Renal cortical epithelial cell (primary cell): Measurements from ENCODE around the gene STX4. TPM values are rescaled to one million over a fixed set of nuclear protein-coding genes. Genes with fewer than 3 reads are reported as not detected.

Experiments
- DNase-seq: peaks from one replicate; pipeline ENCODE4 v3.0.0-alpha.2; 2011; ENCODE audit warnings: low read depth
- total RNA-seq: library from RNA; depleted of rRNA; stranded (reverse); fragments of >200 nt; gene quantifications from 2 replicates; pipeline ENCODE4 v1.2.3, GENCODE V29; 2014

Gene STX4
- total RNA-seq, 1 donor from 2014 or later, result 35.0 TPM

GRCh38 chr16:31083556-31083955, 50.2 kb downstream of the STX4 start:
- no peak for DNase-seq

GRCh38 chr16:31083981-31084380, 50.6 kb downstream of the STX4 start:
- DNase-seq, result no peak

- no peak for DNase-seq
Observed at GRCh38 chr16:31084584-31085302, 51.4 kb downstream of the STX4 start.

DNA sequence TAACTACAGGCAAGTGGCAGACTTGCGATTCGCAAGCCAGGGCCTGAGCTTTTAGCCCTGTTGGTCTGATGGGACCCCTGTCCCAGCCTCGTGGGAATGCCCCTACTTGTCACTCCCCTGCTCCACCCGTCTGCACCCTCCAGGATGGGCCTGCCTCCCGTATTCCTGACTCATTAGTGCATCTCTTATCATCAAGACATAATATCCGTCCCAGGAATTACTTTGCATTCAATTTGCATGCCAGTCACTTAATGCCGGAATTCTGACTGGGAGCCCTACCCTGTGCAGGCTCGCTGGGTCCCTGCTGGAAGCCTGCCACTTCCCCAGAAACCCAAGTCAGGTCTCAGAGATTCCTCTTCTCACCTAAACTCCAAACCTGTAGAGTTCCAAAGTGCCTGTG, 52.1 kb downstream of the STX4 start:
- DNase-seq, result no peak

- DNase-seq, result no peak
Observed at GRCh38 chr16:31085873-31086628, 52.7 kb downstream of the STX4 start.

DNA sequence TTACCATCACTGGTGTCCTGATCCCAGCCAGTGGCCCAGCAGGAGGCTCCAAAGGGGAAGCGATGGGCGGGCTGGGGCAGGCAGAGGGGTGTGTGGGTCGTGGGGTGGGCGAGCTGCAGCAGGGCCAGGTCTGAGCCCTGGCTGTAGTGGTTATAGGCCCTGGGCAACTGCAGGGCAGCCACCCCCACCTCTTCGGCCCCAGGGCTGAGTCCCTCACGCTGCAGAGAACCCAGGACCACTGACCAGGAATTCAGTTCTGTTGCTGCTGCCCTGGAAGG, 53.2 kb downstream of the STX4 start:
- no peak for DNase-seq

DNA sequence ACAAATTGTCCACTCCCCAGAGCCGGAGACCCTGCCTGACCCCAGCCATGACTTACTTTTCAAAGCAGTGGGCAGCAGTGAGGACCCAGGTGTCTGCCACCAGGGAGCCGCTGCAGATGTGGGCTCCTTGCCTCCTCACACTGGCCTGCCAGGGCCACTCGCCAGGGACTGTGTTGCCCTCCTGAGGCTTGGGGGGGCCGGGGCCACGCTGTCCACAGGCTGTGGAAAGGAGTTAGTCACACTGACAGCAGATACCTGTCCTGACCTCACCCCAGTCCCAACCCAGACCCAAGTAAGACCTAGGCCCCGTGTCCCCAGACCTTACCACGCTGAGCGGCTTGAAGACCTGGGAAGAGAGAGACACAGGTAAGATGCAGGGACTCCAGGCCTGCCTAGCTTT, 54.1 kb downstream of the STX4 start:
- no peak for DNase-seq

DNA sequence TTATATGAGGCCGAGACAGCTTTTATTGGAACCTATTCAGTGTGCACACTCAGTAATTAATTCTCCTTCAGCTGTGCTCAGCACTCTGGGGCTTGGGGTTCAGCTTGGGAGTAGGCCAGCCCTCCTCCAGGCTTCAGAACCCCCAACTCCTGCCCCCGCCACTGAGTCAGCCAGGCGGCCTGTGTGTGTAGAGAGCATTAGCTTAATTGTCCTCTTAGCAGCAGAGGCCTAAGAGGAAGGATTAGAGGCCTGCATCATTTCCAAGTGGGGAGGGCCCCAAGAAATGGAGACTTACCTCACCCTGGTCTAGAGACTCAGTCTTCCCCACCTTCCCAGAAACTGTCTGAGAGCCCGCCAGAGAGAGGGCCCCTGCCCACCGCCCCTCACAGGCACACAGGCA, 54.6 kb downstream of the STX4 start:
- DNase-seq, result no peak

DNA sequence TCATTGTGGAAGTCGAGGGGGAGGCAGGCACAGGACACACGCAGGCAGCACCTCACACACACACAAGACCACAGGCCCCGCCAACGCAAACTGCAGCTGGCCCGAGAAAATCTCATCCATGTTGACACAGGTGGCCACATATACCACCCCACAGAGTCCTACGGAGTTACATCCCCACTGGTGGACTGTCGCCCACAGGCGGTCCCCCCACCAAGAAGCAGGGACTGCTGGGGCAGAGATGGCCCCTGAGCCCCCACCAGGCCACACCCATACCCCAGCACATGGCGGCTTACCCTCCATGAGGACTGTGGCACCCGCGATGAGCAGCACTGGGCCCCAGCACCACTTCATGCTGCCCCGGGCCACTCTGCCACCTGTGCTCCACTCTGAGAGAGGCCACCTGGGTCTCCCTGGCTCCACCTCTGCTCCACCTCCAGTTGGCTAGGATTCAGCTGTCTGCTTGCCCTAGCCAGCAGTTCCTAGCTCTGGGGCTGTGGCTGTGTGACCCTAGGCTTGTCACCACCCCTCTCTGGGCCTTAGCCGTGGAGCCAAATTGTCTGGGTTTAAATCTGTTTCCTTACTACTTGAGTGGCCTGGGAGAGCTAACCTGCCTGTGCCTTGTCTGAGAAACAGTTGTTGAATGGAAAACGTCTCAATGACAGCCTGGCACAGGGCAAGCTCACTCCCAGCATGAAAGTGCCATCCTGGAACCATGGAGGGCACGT, 55.3 kb downstream of the STX4 start, which contains the start of gene PRSS53:
Gene PRSS53 (minus strand): TSS at position 485 of the 725 bp plus-strand sequence. CDS start 134 bp downstream, at position 351.
- DNase-seq, result no peak

- DNase-seq, result no peak
Observed at GRCh38 chr16:31089199-31089598, 55.8 kb downstream of the STX4 start.

Other genes with a start within 250 kb of the STX4 start
- 6.4 and 22.1 TPM in 2 replicates for gene ZNF629, start 246.4 kb upstream of the STX4 start, total RNA-seq
- gene BCL7C, start 139.5 kb upstream of the STX4 start, total RNA-seq, result 21.7 and 29.0 TPM in 2 replicates
- 2.1 and 4.7 TPM in 2 replicates for gene CTF1, start 136.9 kb upstream of the STX4 start, total RNA-seq
- 25.7 and 34.3 TPM in 2 replicates for gene FBXL19, start 110.0 kb upstream of the STX4 start, total RNA-seq
- gene ORAI3, start 84.5 kb upstream of the STX4 start, total RNA-seq, result 32.5 and 51.4 TPM in 2 replicates
- gene SETD1A, start 75.8 kb upstream of the STX4 start, total RNA-seq, result 1.0 and 7.6 TPM in 2 replicates
- 49.9 and 82.7 TPM in 2 replicates for gene HSD3B7, start 48.4 kb upstream of the STX4 start, total RNA-seq
- 0.80 TPM in 1 of 2 replicates, not detected in the other for gene STX1B, start 22.9 kb upstream of the STX4 start, total RNA-seq
- gene ZNF668, start 40.7 kb downstream of the STX4 start, total RNA-seq, result 7.7 and 9.0 TPM in 2 replicates
- 6.6 and 22.4 TPM in 2 replicates for gene ZNF646, start 40.9 kb downstream of the STX4 start, total RNA-seq
- 0.52 and 1.9 TPM in 2 replicates for gene PRSS53, start 55.4 kb downstream of the STX4 start, total RNA-seq
- 89.1 and 128 TPM in 2 replicates for gene VKORC1, start 61.2 kb downstream of the STX4 start, total RNA-seq
- gene BCKDK, start 74.8 kb downstream of the STX4 start, total RNA-seq, result 13.9 and 44.5 TPM in 2 replicates
- 33.5 and 45.1 TPM in 2 replicates for gene KAT8, start 84.1 kb downstream of the STX4 start, total RNA-seq
- gene PRSS8, start 102.2 kb downstream of the STX4 start, total RNA-seq, result 3.8 and 17.7 TPM in 2 replicates
- 0.55 and 2.3 TPM in 2 replicates for gene PRSS36, start 116.5 kb downstream of the STX4 start, total RNA-seq
- 39.8 and 72.4 TPM in 2 replicates for gene FUS, start 146.6 kb downstream of the STX4 start, total RNA-seq
- 19.9 and 99.7 TPM in 2 replicates for gene PYCARD, start 169.2 kb downstream of the STX4 start, total RNA-seq
- not detected in 2 replicates for gene TRIM72, start 180.6 kb downstream of the STX4 start, total RNA-seq
- gene PYDC1, start 183.6 kb downstream of the STX4 start, total RNA-seq, result not detected in 2 replicates
- gene ITGAM, start 226.4 kb downstream of the STX4 start, total RNA-seq, result 0.30 and 0.35 TPM in 2 replicates